MV-4-11 (cell line): ENCODE data around the gene STIMATE.

Experiments used
- DNase-seq: peaks from one replicate; lab custom pipeline; 2025; lab: John Stamatoyannopoulos, UW

Gene STIMATE

DNA sequence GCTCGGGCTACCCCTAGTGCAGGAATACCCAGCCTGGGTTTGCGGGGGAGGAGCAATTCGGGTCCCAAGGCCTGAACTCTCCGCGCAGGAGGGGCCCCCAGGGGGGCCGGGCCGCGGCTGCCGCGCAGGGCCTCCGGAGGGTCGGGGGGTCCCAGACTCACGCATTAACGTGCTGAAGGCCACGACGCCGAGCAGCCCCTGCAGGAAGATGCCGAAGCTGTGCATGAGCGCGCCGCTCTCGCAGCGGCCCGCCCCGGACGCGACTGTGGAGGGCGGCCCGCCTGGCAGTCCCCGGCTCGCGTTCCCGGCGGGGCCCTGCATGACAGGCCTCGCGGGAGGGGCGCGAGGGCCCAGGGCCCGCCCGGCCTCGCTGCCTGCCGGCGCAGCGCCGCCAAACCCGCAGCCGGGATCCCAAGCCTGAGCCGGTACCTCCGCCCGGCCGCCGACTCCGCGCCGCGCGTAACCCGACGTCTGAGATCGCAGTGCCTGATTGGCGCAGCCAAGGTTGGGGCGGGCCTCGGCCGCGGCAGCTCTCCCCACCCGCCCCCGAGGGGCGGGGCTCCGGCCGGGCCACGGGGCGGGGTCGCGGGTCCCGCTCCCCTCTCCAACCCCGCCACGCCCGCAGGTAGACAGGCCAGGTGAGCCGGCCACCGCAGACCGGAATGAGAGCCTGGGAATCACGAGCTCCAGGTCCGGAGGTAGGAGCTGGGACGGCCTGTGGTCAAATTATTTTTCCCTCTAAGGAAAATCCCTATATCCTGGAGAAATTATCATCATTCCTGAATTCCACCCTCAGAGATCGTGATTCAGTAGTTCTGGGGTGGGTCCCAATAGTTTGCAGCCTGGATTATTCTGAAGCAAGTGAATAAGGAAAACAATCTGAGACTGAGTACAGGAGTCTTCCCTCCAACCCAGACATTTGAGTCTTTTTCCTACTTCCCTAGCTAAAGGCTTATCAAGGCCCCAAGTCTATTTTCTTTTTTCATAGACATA, at the start of gene STIMATE:
STIMATE (minus strand) TSS at position 419 of the 993 bp plus-strand sequence; CDS start at position 321, 98 bp downstream.
- peak; percentile 71 for DNase-seq

DNA sequence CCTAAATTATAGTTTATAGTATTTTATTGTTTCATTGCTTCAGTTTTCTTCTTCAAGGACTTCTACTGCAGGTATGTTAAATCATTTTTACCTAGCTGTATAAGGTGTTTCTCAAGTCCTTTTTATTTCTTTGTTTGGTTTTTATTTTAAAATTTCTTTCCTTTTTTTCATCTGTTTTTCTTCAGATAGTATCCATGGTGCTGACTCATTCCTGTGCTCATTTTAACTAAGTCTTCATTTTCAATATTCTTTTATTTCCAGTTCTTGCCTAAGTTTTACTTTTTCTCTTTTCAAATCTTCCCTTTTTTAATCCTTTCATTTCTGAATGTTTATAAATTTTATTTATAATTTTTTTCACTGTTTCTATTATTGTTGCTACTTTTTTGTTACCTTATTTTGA, 42.3 kb upstream of the STIMATE start:
- DNase-seq, result no peak

GRCh38 chr3:52934630-52935530, 37.5 kb upstream of the STIMATE start:
- DNase-seq, result peak; percentile 30

DNA sequence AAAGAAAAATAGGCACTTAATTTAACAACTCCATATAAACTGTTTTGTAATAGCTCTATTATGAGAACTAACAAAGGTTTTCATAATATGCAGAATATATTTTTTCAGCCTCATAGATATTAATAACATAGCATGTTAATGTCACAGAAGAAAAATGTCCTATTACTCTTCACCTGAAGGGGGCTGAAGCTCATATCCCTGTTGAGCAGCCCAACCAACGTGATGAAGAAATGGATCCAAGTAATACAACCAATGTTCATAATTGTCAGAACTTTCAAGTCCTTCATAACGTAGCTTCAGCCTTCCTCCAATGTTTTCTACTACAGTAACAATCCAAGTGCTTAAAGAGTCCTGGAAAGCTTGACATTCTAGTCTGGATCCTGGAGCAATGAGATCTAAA, 34.5 kb upstream of the STIMATE start:
- DNase-seq, result no peak

DNA sequence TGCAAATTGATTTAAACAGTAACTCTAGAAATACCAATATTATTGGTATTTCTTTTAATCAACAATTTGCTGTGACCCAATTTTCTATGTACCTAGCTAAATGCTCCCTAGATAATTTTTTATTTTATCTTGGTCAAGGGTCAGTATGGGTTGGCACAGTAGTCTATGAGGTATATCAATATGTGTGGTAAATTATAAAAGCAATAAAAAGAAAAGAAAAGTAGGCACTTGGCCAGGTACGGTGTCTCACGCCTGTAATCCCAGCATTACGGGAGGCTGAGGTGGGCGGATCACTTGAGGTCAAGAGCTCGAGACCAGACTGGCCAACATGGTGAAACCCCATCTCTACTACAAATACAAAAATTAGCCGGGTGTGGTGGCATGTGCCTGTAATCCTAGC, 34.0 kb upstream of the STIMATE start:
- no peak for DNase-seq

GRCh38 chr3:52930748-52931147, 33.4 kb upstream of the STIMATE start:
- no peak for DNase-seq

DNA sequence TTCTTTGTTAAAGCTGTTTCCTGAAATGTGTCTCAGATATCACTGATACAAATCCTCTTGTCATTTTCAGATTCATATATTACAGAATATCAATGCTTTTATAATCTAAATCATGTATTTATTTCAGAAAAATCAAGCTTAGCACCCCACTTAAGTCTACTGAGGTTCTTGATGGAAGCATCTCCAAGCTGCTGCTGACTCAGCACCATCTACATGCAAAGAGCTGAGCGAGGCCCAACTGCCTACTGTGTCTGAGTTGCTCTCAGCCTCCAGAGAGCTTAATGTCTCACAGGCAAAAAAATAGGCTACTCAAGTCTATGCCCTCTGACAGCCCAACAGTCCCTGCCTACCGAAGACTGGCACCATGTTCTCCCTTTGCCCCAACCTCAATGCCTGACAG, 29.2 kb upstream of the STIMATE start:
- no peak for DNase-seq

DNA sequence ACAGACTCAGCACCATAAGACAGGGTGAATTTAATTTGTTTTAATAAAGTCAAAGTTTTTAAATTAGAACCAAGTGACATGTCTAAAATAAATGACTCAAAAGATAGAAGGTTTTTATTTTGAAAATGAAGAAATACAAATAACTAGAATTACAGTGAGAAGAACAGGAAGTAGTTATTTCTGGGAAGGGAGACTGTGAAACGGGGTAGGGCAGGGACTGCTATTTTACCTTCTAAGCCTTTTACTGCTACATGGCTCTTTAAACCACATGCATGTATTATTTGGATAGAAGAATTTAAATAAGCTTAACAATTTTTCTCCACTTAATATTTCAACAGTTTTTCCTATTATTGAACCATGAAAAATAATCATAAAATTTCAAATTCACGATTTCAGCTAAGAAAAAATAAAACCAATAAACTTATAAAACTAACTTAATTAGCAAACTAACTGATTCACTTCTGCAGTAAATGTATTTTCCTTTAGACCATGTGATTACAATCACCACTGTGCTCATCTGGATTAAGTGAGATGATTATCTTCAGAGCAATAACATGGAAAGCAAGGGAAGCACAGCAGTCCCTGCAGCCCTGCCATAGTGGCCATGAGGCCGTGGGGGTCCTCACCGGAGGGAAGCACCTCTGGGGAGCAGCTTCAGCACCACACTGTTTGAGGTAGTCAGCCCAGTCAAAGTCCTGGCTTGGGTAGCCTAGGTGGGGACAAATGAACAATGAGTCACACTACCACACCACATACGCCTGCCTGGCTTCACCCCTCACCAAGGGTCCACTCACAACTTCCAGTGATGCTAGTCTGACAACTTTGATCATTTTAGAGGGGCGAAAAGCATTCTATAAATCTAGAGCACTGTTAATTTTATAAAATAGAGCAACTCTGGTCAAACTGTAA, 28.3 kb upstream of the STIMATE start:
- DNase-seq, result peak; percentile 35

GRCh38 chr3:52923963-52924362, 26.6 kb upstream of the STIMATE start:
- no peak for DNase-seq

GRCh38 chr3:52920841-52921240, 23.5 kb upstream of the STIMATE start:
- peak; percentile 28 for DNase-seq

GRCh38 chr3:52917044-52917443, 19.7 kb upstream of the STIMATE start:
- no peak for DNase-seq

DNA sequence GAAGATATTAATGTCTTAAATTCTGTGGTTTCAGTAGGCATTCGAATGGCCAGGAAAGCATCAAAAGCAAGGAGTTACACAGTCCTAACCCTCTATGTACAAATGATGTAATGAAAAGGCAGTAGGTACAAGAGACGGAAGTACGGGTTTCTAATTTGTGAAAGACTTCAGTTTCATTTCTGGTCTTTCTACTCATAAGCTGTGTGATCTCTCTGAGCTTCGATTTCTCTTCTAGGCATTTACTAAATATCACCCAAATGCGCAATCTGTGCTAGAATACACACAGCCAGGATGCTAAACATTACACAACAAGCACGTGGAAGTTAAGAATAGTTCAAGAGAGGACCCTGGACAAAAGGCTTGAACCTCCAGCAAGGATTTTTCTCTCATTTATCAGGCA, 17.9 kb upstream of the STIMATE start:
- DNase-seq, result peak; percentile 78

DNA sequence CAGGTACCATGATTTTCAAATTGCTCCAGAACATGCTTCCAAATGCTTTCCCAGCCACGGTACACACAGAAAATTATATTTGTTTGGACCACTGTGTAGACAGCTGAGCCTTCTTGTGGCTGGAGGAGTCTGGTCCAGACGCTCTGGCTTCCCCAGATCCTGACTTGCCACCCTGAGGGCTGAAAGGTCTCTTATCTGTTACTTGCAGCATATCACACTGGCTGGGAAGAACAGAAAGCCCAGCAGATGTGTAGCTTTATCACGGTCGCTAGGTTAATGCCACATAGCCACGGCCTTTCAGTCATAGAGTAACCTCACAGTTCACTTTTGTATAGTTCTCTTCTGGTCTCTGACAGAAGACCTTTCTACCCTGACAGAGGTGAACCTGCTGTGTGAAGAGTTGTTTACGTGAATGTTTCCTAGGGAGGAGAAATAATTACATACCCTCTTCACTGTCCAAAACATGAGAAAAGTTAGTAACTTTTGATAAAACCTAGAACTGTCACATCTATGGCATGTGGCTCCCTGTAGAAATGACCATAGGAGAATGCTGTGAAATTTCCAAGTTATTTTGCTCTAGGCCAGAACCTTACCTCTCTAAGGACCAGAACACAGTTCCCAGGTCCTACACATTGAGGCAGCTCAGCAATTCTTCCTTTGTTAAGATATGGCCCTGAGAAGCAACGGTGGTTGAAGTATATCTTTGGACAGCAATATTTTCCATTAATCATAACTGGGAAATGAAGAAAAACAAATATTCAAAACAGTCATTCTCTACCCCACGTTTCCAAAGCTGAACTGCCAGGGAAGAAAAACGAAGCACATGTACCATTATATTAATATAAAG, 15.8 kb upstream of the STIMATE start:
- no peak for DNase-seq

DNA sequence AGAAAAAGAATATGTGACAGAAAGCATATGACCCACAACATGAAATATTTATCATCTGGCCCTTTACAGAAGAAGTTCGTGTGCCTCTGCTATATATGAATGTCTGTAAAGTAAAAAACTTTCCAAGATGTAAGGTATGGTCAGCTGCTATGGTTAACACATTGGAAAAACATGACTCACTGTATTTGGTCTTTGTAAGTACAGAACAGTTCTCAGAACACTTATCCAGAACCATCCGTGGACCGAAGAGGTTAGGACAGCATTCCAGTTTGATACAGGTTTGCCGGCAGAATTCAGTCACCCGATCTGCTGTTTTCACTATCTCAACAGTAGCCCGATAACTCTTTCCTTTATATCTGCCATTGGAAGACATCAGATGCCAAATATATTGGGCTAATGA, 13.5 kb upstream of the STIMATE start:
- no peak for DNase-seq

DNA sequence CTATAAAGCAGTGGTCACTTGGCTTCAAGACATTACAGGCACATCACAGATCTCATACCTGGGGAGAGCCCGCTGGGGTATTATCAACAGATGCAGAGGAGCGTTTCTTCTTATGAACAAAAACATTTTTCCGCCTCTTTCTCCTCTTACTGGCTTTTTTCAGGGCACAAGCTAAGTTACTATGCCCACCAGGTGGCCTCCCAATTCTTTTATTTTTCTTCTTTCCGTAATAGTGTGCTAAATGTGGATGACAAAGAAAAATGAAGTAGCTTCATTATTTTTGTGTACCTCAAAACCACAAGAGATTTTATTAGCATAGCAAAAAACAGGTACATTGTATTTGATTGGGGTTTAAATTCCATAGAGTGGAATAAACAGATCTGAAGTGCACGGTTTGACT, 10.1 kb upstream of the STIMATE start:
- no peak for DNase-seq

DNA sequence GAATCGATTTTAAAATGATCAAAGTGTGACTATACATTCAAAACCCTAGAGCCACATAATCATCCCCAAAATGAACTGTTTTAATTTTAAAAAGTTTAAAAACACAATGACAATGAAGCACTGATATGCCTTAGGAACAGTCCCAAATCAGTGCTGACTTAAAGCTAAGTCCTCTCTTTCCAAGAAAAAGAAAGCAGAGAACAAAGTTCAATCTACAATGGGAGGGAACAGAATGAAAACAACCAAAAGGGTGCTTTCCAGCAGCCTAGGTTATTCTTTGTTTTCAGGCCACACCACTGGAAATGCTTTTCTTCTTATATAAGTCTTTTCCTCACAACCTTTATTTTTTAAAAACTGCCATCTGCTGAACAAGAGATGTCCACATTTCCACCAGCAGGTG, 7.2 kb upstream of the STIMATE start:
- DNase-seq, result no peak

GRCh38 chr3:52904000-52904399, 6.7 kb upstream of the STIMATE start:
- DNase-seq, result no peak

DNA sequence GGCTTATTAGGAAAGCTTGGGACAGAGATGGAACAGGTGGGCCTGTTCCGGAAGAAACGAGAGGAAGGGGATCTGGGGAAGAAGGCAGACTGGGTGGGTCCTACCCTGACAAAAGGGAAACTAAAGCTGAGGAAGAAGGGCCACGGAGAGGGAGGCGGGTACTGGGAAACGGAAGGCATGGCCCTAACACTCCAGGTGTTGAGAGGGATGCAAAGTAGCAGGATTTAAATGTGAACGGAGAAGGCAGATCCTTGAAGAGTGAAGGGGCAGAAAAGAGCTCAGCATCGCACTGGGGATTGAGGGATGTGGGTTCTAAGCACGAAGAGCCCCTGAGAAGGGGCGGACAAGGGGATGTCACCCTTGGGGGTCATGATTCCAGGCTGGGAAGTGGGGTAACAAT, 735 bp downstream of the STIMATE start:
- DNase-seq, result no peak

GRCh38 chr3:52896151-52896550, 1.2 kb downstream of the STIMATE start:
- DNase-seq, result no peak

- DNase-seq, result no peak
Measured at GRCh38 chr3:52895418-52895817, 1.9 kb downstream of the STIMATE start.

GRCh38 chr3:52894756-52895155, 2.6 kb downstream of the STIMATE start:
- DNase-seq, result no peak
